Measurements from ENCODE around the gene DRAXIN. TPM values are rescaled to one million over a fixed set of nuclear protein-coding genes. Genes with fewer than 3 reads are reported as not detected.

DRAXIN gene
- total RNA-seq, 1 donor from 2014 or later: 0.07 TPM

DNA sequence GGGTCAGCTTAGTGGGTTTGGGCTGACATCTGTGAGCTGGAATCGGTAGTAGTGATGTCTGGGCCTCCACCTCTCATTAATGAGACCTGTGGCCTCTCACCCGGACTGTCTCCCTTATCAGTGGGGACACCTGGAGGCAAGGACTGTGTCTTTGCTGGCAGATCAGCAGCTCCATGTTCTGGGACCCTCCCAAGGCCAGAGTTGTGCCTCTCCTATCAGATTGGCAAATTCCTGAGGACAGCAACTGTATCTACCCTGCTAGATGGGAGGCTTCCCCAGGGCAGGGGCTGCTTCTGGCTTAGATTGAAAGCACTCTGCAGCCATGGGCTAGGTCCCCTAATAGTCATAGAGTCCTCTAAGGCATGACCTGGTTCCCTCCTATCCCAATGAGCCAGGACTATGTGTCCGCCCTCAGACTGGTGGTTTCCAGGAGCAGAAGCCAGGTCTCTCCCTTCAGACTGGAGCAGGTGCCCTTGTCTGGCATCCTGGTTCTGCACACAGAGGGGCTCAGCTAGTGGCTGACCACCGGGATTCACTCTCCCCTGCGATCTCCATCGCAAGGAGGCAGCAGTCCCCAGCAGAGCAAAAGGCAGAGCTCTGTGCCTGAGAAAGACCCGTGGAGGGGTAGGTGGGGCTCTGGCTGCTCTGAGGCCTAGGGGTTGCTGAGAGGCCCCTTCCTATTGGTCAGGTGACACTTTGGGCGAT, 5.8 kb downstream of the DRAXIN start:
- Mint-ChIP-seq H3K36me3 (ENCODE audit: low read depth) (no peaks in the 10 kb centered on the region), H3K4me1 (ENCODE audit: low read depth) (peaks cover 9% of the 10 kb centered on the region), H3K27me3 (ENCODE audit: low read depth) (peaks cover 29% of the 10 kb centered on the region), H3K27ac (no peak overlapping the region), H3K4me3 (ENCODE audit: low read depth) (no peak overlapping the region), H3K9me3 (no peaks in the 10 kb centered on the region)
- intact Hi-C loops (cut with micrococcal nuclease): no loop called here
- DNase-seq (ENCODE audit: low spot score): no peak

DNA sequence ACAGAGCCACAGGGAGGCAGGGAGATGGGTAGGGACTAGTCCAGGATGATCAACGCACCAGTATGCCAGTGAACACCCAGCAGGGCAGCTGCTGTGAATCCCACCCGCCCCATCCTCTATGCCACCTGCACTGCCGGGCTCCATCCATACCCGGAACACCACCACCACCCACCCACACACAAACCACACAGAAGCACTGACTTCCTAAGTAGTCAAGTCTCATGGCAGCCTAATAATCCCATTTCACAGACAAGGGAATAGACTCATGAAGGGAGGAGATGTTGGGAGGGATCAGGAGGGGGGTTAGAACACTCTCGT, 6.3 kb downstream of the DRAXIN start:
- Mint-ChIP-seq H3K27ac (no peak overlapping the region), H3K27me3 (ENCODE audit: low read depth) (peaks cover 24% of the 10 kb centered on the region), H3K4me1 (ENCODE audit: low read depth) (peaks cover 4% of the 10 kb centered on the region), H3K36me3 (ENCODE audit: low read depth) (no peaks in the 10 kb centered on the region), H3K4me3 (ENCODE audit: low read depth) (no peak overlapping the region), H3K9me3 (no peaks in the 10 kb centered on the region)
- intact Hi-C loops (cut with micrococcal nuclease): no loop called here
- no peak for DNase-seq (ENCODE audit: low spot score)

DNA sequence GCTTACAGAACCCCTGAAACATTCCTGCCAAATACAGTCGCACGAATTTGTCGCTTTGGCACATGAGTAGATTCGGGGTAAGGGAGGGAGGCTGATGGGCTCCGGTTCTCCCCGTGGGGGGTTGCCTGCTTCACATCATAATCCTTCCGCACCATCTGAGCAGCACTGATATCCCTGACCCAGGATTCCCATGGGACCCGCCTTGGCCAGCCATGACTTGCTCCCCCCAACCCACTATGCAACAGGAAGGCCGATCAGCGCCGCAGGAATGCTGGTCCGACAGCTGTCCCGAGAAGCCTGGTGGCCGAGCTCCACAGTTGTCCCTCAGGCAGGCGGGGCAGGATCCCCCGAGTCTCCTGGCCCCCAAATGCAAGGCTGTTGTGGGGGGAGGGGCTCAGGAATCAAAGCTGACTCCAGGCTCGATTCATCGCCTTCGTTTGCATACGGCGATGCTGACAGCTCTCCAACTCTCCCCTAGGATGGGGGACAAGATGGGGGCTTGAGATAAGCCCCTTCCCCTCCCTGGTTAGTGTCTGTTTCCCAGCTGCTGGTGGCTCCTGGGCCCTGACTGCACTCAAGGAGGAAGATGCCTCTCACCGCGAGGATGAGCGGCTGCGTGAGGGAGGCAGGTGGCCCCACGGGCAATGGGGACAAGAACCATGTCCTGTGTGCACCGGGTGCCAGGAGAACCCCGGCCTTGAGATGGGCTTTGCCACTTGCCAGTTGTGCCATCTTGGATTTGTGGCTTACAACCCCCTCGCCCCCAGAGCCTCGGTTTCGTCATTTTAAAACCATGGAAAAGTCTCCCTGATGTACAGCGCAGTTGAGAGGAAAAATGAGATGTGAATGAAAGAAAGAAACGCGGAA, 9.3 kb downstream of the DRAXIN start:
- Mint-ChIP-seq H3K27me3 (ENCODE audit: low read depth) (peaks cover 10% of the 10 kb centered on the region), H3K4me1 (ENCODE audit: low read depth) (no peaks in the 10 kb centered on the region), H3K4me3 (ENCODE audit: low read depth) (no peak overlapping the region), H3K27ac (no peak overlapping the region), H3K36me3 (ENCODE audit: low read depth) (no peaks in the 10 kb centered on the region), H3K9me3 (no peaks in the 10 kb centered on the region)
- intact Hi-C loops (cut with micrococcal nuclease): no loop called here
- no peak for DNase-seq (ENCODE audit: low spot score)

DNA sequence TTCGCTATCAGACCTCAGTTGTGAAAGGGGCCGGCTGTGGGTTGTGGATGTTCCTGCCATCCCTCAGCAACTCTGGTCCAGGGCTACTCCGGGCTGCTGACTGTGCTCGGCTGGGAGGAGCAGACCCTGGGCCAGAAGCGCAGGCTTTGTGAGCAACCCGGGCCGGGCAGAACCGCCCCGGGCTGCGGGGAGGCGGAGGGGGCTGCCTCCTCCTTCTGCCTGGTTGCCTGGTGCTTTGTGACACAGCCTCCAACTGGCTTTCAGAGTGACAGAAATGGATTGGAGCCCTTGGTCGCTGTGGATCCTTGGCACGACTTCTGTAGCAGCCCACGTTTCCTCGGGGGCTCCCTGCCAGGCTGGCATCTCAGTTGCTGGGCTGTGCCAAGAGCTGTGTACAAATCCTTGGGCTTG, 10.0 kb downstream of the DRAXIN start:
- Mint-ChIP-seq H3K36me3 (ENCODE audit: low read depth) (no peaks in the 10 kb centered on the region), H3K27me3 (ENCODE audit: low read depth) (peaks cover 9% of the 10 kb centered on the region), H3K4me3 (ENCODE audit: low read depth) (no peak overlapping the region), H3K9me3 (no peaks in the 10 kb centered on the region), H3K27ac (no peak overlapping the region), H3K4me1 (ENCODE audit: low read depth) (no peaks in the 10 kb centered on the region)
- DNase-seq (ENCODE audit: low spot score): no peak
- intact Hi-C loops (cut with micrococcal nuclease): no loop called here

DNA sequence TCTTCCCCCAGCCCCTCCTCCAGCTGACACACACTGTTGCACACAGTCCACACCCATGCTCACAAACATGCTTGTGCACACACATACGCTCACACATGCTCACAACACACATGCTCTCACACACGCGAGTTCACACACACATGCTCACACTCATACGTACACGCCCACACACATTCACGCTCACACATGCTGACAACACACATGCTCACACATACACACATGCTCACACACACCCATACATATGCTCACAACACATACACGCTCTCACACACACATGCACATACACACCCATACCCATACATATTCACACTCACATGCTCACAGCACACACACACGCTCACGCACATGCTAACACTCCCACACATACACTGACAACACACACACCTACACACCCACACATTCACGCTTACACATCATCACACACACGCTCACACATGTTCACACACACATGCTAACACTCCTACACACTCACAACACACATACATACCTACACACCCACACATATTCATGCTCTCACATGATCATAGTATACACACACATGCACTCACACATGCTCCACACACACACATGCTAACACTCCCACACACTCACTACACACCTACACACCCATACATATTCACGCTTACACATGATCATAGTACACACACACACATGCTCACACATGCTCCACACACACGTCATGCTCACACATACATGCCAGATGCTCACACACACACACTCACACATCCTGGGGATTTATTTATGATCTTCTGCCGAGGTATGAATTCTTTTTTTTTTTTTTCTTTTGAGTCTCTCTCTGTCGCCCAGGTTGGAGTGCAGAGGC, 10.7 kb downstream of the DRAXIN start:
- no peaks in the 10 kb centered on the region for H3K9me3 Mint-ChIP-seq
- no peak for DNase-seq (ENCODE audit: low spot score)
- intact Hi-C loops (cut with micrococcal nuclease): no loop called here
- H3K4me1 Mint-ChIP-seq (ENCODE audit: low read depth): no peaks in the 10 kb centered on the region
- no peak overlapping the region for H3K4me3 Mint-ChIP-seq (ENCODE audit: low read depth)
- H3K27me3 Mint-ChIP-seq (ENCODE audit: low read depth): peaks cover 9% of the 10 kb centered on the region
- no peak overlapping the region for H3K27ac Mint-ChIP-seq
- H3K36me3 Mint-ChIP-seq (ENCODE audit: low read depth): no peaks in the 10 kb centered on the region

DNA sequence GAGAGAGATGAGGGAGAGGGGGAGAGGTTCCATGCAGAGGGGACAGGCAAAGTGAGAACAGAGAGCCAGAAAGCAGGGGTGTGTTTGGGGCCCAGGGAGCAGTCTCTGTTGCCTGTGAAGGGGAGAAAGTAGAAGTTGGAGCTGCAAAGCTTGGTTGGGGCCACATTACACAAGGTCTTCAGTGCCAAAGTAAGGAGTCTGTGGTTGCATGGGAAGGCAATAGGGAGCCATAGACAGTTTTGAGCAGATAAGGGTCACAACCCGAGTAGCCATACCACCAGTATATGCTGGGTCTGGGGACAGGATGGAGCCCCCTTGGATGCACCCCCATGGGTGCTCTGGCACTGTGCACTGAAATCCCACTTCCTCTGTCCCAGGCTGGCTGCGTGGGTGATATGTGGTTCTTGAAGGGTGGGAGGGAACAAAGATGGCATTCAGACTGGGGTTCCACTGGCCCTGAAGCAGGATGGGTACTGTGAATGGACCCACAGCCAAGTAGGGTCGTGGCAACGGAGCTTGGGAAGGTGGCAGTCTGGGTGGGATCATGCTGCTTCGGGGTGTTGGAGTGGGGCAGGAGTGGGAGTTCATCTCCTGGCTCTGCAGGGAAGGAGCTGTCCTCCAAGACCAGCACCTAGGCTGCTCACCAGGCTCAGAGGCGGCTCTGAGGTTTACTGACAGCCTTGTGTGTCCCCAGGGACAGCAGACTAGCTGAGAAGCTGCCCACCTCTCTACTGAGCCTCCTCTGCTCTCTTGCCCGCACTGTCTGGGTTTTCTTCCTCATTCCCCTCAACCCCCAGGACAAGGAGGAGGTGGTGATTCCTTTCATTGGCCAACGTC, 12.1 kb downstream of the DRAXIN start:
- DNase-seq (ENCODE audit: low spot score): no peak
- intact Hi-C loops (cut with micrococcal nuclease): no loop called here
- H3K27ac Mint-ChIP-seq: no peak overlapping the region
- no peaks in the 10 kb centered on the region for H3K9me3 Mint-ChIP-seq
- no peaks in the 10 kb centered on the region for H3K36me3 Mint-ChIP-seq (ENCODE audit: low read depth)
- H3K4me3 Mint-ChIP-seq (ENCODE audit: low read depth): no peak overlapping the region
- H3K4me1 Mint-ChIP-seq (ENCODE audit: low read depth): no peaks in the 10 kb centered on the region
- peaks cover 9% of the 10 kb centered on the region for H3K27me3 Mint-ChIP-seq (ENCODE audit: low read depth)

DNA sequence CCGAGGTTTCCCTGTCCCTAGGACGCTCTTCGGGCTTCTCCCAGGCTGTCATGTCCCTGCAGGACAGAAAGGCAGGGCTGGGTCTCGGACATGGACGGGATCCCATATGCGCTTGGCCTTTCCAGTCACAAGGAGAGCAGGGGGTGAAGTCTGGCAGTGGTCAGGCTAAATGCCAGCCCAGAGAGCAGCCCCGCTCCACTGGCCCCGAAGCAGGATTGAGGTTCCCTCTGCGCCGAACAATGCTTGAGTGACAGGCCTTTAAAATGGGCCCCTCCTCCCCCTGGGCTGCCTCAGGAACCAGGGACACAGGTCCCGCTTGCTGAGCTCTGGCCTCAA, 12.7 kb downstream of the DRAXIN start:
- Mint-ChIP-seq H3K4me1 (ENCODE audit: low read depth) (no peaks in the 10 kb centered on the region), H3K27ac (no peak overlapping the region), H3K4me3 (ENCODE audit: low read depth) (no peak overlapping the region), H3K9me3 (no peaks in the 10 kb centered on the region), H3K27me3 (ENCODE audit: low read depth) (peaks cover 4% of the 10 kb centered on the region), H3K36me3 (ENCODE audit: low read depth) (no peaks in the 10 kb centered on the region)
- DNase-seq (ENCODE audit: low spot score): no peak
- intact Hi-C loops (cut with micrococcal nuclease): no loop called here

DNA sequence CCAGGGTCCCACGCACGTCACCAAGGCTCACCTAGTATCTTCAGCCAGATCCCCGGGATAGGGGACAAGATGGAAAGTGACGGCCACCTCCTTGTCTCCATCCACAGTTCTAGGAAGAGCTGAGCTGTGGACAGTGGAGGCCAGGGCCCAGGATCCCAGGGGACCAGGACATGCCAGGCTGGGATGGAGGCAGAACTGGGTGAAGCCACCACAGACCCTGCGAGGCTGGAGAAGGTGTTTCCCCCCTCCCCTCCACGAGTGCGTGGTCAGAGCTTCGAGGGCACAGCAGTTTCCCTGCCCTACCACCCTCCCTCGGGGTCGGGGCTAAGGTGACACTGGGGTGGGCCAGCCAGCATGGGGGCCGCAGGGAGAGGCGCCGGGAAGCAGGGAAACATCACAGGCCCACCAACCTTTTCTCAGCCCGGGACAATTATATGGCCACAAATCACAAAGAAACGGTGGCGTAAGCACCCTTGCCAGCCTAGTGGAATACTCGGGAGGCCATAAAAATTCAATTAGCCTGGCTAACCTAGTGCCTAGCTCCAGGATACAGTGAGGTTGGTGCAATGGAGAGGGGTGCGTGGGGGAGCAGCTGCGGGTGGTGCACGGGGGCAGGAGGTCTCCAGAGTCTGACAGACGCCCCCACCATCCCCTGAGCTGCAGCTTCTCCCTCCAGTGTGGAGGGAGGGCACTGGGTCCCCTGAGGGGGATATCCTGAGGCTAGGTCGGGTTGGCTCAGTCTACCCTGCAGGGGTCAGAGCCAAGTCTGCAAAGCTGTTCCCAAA, 13.4 kb downstream of the DRAXIN start:
- intact Hi-C loops (cut with micrococcal nuclease): no loop called here
- Mint-ChIP-seq H3K9me3 (no peaks in the 10 kb centered on the region), H3K36me3 (ENCODE audit: low read depth) (no peaks in the 10 kb centered on the region), H3K4me1 (ENCODE audit: low read depth) (no peaks in the 10 kb centered on the region), H3K27ac (no peak overlapping the region), H3K4me3 (ENCODE audit: low read depth) (no peak overlapping the region), H3K27me3 (ENCODE audit: low read depth) (peaks cover 3% of the 10 kb centered on the region)
- no peak for DNase-seq (ENCODE audit: low spot score)

DNA sequence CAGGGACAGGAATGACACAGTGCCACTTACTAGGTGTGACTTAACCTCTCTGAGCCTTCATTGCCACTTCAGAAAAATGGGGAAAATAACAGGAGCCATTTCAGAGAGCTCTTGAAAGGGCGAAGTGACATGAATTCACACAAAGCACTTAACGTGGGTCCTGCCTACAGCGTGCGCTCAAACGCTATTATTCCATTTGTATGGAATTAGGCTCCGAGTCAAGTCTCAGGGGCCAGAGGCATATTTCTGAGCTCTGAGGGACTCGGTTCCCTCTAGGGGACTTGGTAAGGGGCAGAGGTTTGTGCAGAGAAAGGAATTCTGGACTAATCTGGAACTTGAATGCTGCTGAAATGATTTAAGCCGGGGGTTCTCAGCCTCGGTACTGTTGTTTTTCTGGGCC, 14.1 kb downstream of the DRAXIN start:
- Mint-ChIP-seq H3K36me3 (ENCODE audit: low read depth) (no peaks in the 10 kb centered on the region), H3K9me3 (no peaks in the 10 kb centered on the region), H3K4me1 (ENCODE audit: low read depth) (no peaks in the 10 kb centered on the region), H3K27me3 (ENCODE audit: low read depth) (peaks cover 3% of the 10 kb centered on the region), H3K4me3 (ENCODE audit: low read depth) (no peak overlapping the region), H3K27ac (no peak overlapping the region)
- DNase-seq (ENCODE audit: low spot score): no peak
- intact Hi-C loops (cut with micrococcal nuclease): no loop called here

DNA sequence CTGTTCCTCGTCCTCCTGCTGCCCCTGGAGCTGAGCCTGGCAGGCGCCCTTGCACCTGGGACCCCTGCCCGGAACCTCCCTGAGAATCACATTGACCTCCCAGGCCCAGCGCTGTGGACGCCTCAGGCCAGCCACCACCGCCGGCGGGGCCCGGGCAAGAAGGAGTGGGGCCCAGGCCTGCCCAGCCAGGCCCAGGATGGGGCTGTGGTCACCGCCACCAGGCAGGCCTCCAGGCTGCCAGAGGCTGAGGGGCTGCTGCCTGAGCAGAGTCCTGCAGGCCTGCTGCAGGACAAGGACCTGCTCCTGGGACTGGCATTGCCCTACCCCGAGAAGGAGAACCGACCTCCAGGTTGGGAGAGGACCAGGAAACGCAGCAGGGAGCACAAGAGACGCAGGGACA, 14.8 kb downstream of the DRAXIN start:
- H3K36me3 Mint-ChIP-seq (ENCODE audit: low read depth): no peaks in the 10 kb centered on the region
- H3K27me3 Mint-ChIP-seq (ENCODE audit: low read depth): peaks cover 2% of the 10 kb centered on the region
- H3K9me3 Mint-ChIP-seq: no peaks in the 10 kb centered on the region
- no peaks in the 10 kb centered on the region for H3K4me1 Mint-ChIP-seq (ENCODE audit: low read depth)
- no peak overlapping the region for H3K27ac Mint-ChIP-seq
- DNase-seq (ENCODE audit: low spot score): no peak
- intact Hi-C loops (cut with micrococcal nuclease): no loop called here
- H3K4me3 Mint-ChIP-seq (ENCODE audit: low read depth): no peak overlapping the region

DNA sequence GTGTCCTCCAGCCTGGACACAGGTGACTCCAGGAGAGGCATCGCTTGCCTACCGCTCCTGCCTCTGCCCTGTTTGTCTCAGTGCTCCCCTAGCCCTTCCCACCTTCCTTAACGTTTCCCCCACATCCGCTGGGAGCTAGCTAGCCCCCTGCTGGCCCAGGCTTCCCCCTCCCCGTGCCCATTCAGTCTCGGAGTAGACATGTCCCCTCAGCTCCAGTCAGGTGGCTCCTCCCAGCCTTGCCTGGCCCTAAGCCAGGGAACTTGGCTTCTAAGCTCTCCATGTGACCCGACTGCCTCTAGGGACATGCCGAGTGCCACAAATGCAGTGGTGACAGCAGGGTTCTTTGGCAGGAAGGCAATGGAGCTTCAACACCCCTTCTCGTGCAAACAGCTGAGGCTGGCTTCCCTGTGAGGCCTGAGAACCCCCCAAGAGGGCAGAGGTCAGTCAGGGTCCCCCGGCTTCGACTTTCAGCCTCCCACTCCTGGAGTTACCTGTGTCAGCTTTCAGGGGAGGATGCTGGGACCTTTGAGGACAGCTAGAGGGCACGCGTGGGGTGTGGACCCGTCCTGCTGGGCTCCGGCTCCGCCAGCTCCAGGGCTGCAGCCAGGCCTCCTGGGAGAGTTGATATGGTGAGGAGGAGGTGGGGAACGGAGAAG, 16.2 kb downstream of the DRAXIN start:
- Mint-ChIP-seq H3K4me3 (ENCODE audit: low read depth) (no peak overlapping the region), H3K27me3 (ENCODE audit: low read depth) (peaks cover 2% of the 10 kb centered on the region), H3K4me1 (ENCODE audit: low read depth) (no peaks in the 10 kb centered on the region), H3K27ac (no peak overlapping the region), H3K36me3 (ENCODE audit: low read depth) (no peaks in the 10 kb centered on the region), H3K9me3 (no peaks in the 10 kb centered on the region)
- DNase-seq (ENCODE audit: low spot score): no peak
- intact Hi-C loops (cut with micrococcal nuclease): no loop called here

All from activated T-helper 2 cell treated with anti-CD3 and anti-CD28 coated beads, Interferon-gamma antibody, Interleukin-2, Interleukin-4, amounts not matched to agents 10 μg/mL and 5 μg/mL and 100 μg/mL, durations not matched to agents 14 hours and 24 hours and 36 hours (primary cell).